ENCODE measurements around the gene S100A12. TPM values are rescaled to one million over a fixed set of nuclear protein-coding genes. Genes with fewer than 3 reads are reported as not detected.

The S100A12 gene
- total RNA-seq, 4 donors from 2014 or later = 2.6 to 3.2 TPM; not detected in 2

DNA sequence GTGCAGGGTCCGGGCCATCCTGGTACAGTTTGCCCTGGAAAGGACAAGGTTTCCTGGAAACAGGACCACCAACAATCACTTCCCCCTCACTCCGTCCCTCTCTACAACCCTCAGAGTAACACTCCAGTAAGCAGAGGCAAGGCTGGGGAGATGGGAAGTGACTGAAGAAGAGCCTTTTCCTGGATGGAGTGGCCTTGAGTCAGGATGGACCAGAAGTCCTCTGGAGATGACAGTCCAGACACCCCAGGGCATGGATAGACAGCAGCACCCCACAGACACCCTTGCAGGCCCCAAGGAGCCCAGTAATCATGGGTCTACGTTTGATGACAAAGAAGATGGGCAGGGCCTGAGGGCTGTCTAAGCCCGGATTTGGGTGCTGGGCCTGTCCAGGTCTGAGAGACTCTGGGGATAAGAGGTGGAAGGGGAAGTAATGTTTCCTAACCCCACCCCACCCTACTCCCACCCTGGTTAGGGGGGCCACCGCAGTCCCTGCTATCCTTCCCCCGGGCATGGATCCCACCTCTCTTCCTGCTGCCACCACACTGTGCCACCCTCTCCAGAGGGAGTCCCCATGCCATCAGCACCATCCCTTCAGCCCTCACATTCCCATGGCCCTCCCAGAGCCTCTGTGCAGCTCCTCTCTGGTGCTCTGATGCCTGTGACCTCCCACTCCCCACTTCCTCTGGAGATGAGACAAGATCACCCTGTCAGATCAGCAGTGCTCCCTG, 22.7 kb upstream of the S100A12 start:
- TF ChIP-seq, protein P1, sequence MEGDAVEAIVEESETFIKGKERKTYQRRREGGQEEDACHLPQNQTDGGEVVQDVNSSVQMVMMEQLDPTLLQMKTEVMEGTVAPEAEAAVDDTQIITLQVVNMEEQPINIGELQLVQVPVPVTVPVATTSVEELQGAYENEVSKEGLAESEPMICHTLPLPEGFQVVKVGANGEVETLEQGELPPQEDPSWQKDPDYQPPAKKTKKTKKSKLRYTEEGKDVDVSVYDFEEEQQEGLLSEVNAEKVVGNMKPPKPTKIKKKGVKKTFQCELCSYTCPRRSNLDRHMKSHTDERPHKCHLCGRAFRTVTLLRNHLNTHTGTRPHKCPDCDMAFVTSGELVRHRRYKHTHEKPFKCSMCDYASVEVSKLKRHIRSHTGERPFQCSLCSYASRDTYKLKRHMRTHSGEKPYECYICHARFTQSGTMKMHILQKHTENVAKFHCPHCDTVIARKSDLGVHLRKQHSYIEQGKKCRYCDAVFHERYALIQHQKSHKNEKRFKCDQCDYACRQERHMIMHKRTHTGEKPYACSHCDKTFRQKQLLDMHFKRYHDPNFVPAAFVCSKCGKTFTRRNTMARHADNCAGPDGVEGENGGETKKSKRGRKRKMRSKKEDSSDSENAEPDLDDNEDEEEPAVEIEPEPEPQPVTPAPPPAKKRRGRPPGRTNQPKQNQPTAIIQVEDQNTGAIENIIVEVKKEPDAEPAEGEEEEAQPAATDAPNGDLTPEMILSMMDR (IDR thresholded peaks at IDR 0.05) = no peak
- H3K9me3 ChIP-seq = no peaks in the 10 kb centered on the region
- intact Hi-C loops (cut with DNase I; ENCODE audit: low total_unique reads) = no loop called here
- no peak for DNase-seq
- no peaks in the 10 kb centered on the region for H3K36me3 ChIP-seq
- no peaks in the 10 kb centered on the region for H3K4me1 ChIP-seq
- H3K27ac ChIP-seq = no peak overlapping the region
- no peaks in the 10 kb centered on the region for H3K27me3 ChIP-seq
- H3K4me3 ChIP-seq = no peak overlapping the region

DNA sequence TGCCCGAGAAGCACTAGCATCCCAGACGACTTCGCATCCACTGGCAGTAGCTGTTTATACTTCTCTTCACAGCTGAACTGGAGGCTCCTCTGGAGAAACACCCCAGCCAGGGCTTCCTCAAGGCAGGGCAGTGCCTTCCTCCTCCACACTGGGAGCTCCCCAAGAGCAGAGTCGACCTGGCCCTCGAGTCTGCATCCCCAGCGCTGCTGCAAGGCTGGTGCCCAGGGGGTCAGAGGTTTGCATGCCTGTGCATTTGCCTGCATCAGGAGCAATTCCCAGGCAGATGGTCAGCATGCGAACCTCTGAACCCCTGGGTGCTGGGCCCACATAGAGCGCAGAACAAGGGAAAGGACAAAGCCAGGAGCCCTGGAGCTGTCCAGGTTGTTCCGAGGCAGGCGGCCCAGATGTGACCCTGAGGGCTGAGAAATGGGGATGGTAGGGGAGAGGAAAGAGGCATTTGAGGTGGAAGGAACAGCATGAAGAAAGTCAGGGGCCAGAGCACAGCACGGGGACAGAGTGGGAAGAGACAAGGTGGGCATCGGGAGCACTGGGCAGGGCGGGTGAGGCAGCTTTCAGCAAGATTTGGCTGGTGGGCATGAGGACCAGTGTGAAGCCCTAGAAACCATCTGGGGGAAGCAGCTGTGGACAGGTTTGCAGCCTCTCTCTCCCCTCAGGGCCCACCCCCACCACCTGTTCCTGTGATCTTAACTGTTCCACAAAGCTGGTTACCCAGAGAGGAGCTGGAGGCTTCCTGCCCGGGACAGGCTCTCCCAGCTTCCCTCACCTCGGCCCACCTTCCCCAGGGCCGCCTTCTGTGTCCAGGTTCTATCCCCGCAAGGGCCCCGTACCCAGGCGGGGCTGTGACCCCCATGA, 21.9 kb upstream of the S100A12 start:
- Histone ChIP-seq H3K4me3 (no peak overlapping the region), H3K4me1 (no peaks in the 10 kb centered on the region), H3K27me3 (no peaks in the 10 kb centered on the region), H3K36me3 (no peaks in the 10 kb centered on the region), H3K9me3 (no peaks in the 10 kb centered on the region), H3K27ac (no peak overlapping the region)
- DNase-seq = no peak
- intact Hi-C loops (cut with DNase I; ENCODE audit: low total_unique reads) = no loop called here
- TF ChIP-seq, protein P1 (IDR thresholded peaks at IDR 0.05) = no peak
- no peak for TF ChIP-seq POLR2A (IDR thresholded peaks at IDR 0.05)

DNA sequence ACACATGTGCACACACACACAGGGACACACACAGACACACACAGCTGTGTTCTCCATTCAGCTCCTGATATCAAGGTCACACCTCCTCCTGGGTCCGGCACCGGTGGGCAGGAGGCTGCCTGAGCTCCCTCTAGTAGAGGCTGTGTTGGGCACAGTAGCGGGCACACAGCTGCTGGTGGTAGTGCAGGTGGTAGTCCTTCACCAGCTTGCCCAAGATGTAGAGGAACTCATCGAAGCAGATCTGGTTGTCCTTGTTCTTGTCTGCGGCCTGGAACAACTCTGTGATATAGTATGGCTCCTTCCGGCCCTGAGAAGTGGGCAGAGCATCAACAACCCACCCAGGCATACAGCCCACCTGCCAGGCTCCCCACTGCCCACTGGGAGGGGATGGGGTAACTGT, 21.0 kb upstream of the S100A12 start:
- no peak overlapping the region for H3K4me3 ChIP-seq
- intact Hi-C loops (cut with DNase I; ENCODE audit: low total_unique reads) = no loop called here
- DNase-seq = no peak
- no peak overlapping the region for H3K27ac ChIP-seq
- no peaks in the 10 kb centered on the region for H3K9me3 ChIP-seq
- no peaks in the 10 kb centered on the region for H3K4me1 ChIP-seq
- TF ChIP-seq, protein P1 (IDR thresholded peaks at IDR 0.05) = no peak
- no peak for TF ChIP-seq POLR2A (IDR thresholded peaks at IDR 0.05)
- H3K27me3 ChIP-seq = no peaks in the 10 kb centered on the region
- H3K36me3 ChIP-seq = no peaks in the 10 kb centered on the region

DNA sequence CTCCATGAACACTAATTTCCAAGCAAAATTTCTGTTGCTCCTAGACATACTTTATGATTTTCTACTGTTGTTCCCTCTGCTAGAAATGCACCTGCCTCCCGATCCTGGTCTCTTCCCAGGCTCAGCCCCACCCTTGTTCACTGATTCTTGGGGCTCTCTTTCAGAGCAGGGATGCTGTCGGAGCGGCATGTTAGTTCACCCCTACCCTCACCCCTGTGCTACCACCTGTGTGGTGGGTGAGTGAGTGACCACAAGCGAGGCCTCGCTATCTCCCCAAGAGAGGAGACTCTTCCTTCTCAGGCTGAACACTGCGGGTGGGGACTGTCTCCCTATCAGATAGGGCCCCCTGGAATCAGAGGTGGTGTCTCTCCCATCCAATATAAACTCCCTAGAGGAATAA, 20.4 kb upstream of the S100A12 start:
- intact Hi-C loops (cut with DNase I; ENCODE audit: low total_unique reads) = no loop called here
- Histone ChIP-seq H3K27me3 (no peaks in the 10 kb centered on the region), H3K4me3 (no peak overlapping the region), H3K4me1 (no peaks in the 10 kb centered on the region), H3K27ac (no peak overlapping the region), H3K36me3 (no peaks in the 10 kb centered on the region), H3K9me3 (no peaks in the 10 kb centered on the region)
- no peak for TF ChIP-seq POLR2A (IDR thresholded peaks at IDR 0.05)
- TF ChIP-seq, protein P1 (IDR thresholded peaks at IDR 0.05) = no peak
- no peak for DNase-seq

DNA sequence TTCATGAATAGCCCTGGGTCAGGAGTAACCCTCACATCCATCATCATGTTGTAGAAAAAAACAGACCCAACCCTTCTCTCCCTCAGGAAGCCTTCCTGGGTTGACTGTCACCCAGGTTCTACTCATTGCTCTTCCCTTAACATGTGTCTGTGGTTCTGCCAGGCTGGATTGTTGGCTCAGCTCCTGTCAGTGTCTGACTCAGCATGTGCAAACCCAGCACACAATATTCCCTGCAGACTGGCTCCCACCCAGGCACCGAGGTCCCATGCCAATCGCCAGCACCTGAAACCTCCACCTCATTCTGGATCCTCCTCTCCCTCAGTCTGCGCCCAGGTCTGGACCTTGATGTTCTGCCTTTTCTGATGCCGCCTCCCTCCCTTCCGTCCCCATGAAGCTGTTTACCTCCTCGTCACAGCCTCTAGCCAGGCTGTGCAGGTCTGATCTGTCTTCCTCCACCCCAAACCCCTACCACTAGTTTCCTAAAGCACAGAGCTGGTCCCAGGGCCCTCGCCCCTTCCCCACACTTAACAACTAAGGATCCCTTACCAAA, 19.8 kb upstream of the S100A12 start:
- no peak for DNase-seq
- H3K27ac ChIP-seq = no peak overlapping the region
- no peaks in the 10 kb centered on the region for H3K4me1 ChIP-seq
- no peak overlapping the region for H3K4me3 ChIP-seq
- intact Hi-C loops (cut with DNase I; ENCODE audit: low total_unique reads) = no loop called here
- TF ChIP-seq POLR2A (IDR thresholded peaks at IDR 0.05) = no peak
- TF ChIP-seq, protein P1 (IDR thresholded peaks at IDR 0.05) = no peak
- H3K36me3 ChIP-seq = no peaks in the 10 kb centered on the region
- no peaks in the 10 kb centered on the region for H3K9me3 ChIP-seq
- no peaks in the 10 kb centered on the region for H3K27me3 ChIP-seq
